HG03060 (cell line): ENCODE measurements around the gene RPLP2.

Source experiments
- ATAC-seq: cut with Tn5 transposase; IDR thresholded peaks from one replicate; pipeline ENCODE4 v1.9.1; 2021; ENCODE audit warnings: low read depth, moderate number of reproducible peaks; ENCODE audit not compliant: unreplicated experiment

RPLP2 gene

GRCh38 chr11:802693-803466 is 6.9 kb upstream of the RPLP2 start:
- ATAC-seq, result no peak

GRCh38 chr11:803467-803742 is 6.4 kb upstream of the RPLP2 start:
- no peak for ATAC-seq

GRCh38 chr11:803770-804598 is 5.8 kb upstream of the RPLP2 start:
- no peak for ATAC-seq

GRCh38 chr11:804599-804964 is 5.2 kb upstream of the RPLP2 start:
- ATAC-seq, result no peak

GRCh38 chr11:808427-809286 is 1.1 kb upstream of the RPLP2 start:
- no peak for ATAC-seq

GRCh38 chr11:810040-810567 is 337 bp downstream of the RPLP2 start:
- no peak for ATAC-seq

GRCh38 chr11:811446-812245 is 1.9 kb downstream of the RPLP2 start:
- no peak for ATAC-seq

- no peak for ATAC-seq
Observed at GRCh38 chr11:812390-812789, 2.6 kb downstream of the RPLP2 start.

GRCh38 chr11:813072-813455 is 3.3 kb downstream of the RPLP2 start:
- no peak for ATAC-seq

- no peak for ATAC-seq
Observed at GRCh38 chr11:813456-814096, 3.8 kb downstream of the RPLP2 start.

GRCh38 chr11:815675-816432 is 6.1 kb downstream of the RPLP2 start:
- no peak for ATAC-seq

GRCh38 chr11:816433-816779 is 6.6 kb downstream of the RPLP2 start:
- ATAC-seq, result no peak

- ATAC-seq, result no peak
Observed at GRCh38 chr11:818396-819128, 8.8 kb downstream of the RPLP2 start, which contains the start of gene PNPLA2. Gene PNPLA2, plus strand, starts transcription at chr11:818914. Its CDS starts 805 bp downstream, at chr11:819719.

- no peak for ATAC-seq
Observed at GRCh38 chr11:819129-819931, 9.6 kb downstream of the RPLP2 start.

- peak; percentile 49 for ATAC-seq
Observed at GRCh38 chr11:819943-820649, 10.3 kb downstream of the RPLP2 start.

- no peak for ATAC-seq
Observed at GRCh38 chr11:820655-821511, 11.1 kb downstream of the RPLP2 start.
